OCI-LY7 (cell line): Measurements from ENCODE around the gene KATNIP. TPM values are rescaled to one million over a fixed set of nuclear protein-coding genes. Genes with fewer than 3 reads are reported as not detected.

Experiments used
- BruUV-seq: library from RNA; stranded (reverse); fragments of 400-500 nt; replicated peaks from 2 replicates; lab custom pipeline; 2021; lab: Mats Ljungman, UMichigan
- CTCF ChIA-PET: fragments of 300-600 bp; sonication (Branson Sonifier 250); formaldehyde crosslinking; loops from one replicate; lab custom pipeline; 2022; ENCODE audit warnings: antibody characterized with exemption; ENCODE audit not compliant: unreplicated experiment; lab: Charles Lee
- POLR2A ChIA-PET: fragments of 300-600 bp; sonication (Branson Sonifier 250); formaldehyde crosslinking; loops from one replicate; lab custom pipeline; 2022; ENCODE audit warnings: antibody characterized with exemption; lab: Charles Lee
- DNase-seq: peaks from one replicate; pipeline ENCODE4 v3.0.0-alpha.2; 2015; ENCODE audit warnings: low spot score
- H2AFZ ChIP-seq: fragments of 200-600 bp; sonication (generic), shearing (Covaris generic); 2 replicates; pipeline ENCODE4 v1.6.1; 2014; ENCODE audit warnings: mild to moderate bottlenecking, antibody characterized with exemption, low read length, moderate library complexity
- H3K27ac ChIP-seq: fragments of 200-600 bp; sonication (generic); 2 replicates; pipeline ENCODE4 v1.5.1; 2014; ENCODE audit warnings: mixed run types, low read depth, mild to moderate bottlenecking, moderate library complexity, low read length, inconsistent platforms; ENCODE audit not compliant: poor library complexity, severe bottlenecking
- H3K36me3 ChIP-seq: fragments of 200-600 bp; sonication (generic); 2 replicates; pipeline ENCODE4 v1.6.1; 2014; ENCODE audit warnings: mild to moderate bottlenecking, antibody characterized with exemption, low read length, moderate library complexity, mixed read lengths; ENCODE audit not compliant: insufficient read depth
- H3K4me1 ChIP-seq: fragments of 200-600 bp; sonication (generic); 2 replicates; pipeline ENCODE4 v1.5.1; 2014; ENCODE audit warnings: mild to moderate bottlenecking, low read length; ENCODE audit not compliant: insufficient read depth, poor library complexity, severe bottlenecking
- H3K4me2 ChIP-seq: fragments of 200-600 bp; sonication (generic); 2 replicates; pipeline ENCODE4 v1.6.1; 2014; ENCODE audit warnings: mild to moderate bottlenecking, low read length
- H3K4me3 ChIP-seq: fragments of 200-600 bp; sonication (generic); 2 replicates; pipeline ENCODE4 v1.5.1; 2014; ENCODE audit warnings: mild to moderate bottlenecking, low read depth, low read length; ENCODE audit not compliant: poor library complexity, severe bottlenecking
- H3K79me2 ChIP-seq: fragments of 200-600 bp; sonication (generic); 2 replicates; pipeline ENCODE4 v1.6.1; 2016; ENCODE audit warnings: low read depth, mild to moderate bottlenecking, low read length, moderate library complexity, mixed read lengths; ENCODE audit not compliant: insufficient read depth
- H3K9me2 ChIP-seq: fragments of 200-600 bp; sonication (generic); 2 replicates; pipeline ENCODE4 v1.6.1; 2016; ENCODE audit warnings: mild to moderate bottlenecking, low read length, mixed read lengths; ENCODE audit not compliant: insufficient read depth
- H3K9me3 ChIP-seq: fragments of 200-600 bp; sonication (generic); 2 replicates; pipeline ENCODE4 v1.6.1; 2014; ENCODE audit warnings: mild to moderate bottlenecking, mixed run types, low read length, mixed read lengths
- H4K20me1 ChIP-seq: fragments of 200-600 bp; sonication (generic); 2 replicates; pipeline ENCODE4 v1.6.1; 2014; ENCODE audit warnings: mild to moderate bottlenecking, antibody characterized with exemption, low read length, moderate library complexity, mixed read lengths; ENCODE audit not compliant: insufficient read depth
- CTCF ChIP-seq: fragments of 200-600 bp; sonication (generic); conservative IDR thresholded peaks from 2 replicates; pipeline ENCODE4 v1.5.1; 2014; ENCODE audit warnings: mild to moderate bottlenecking, antibody characterized with exemption, low read length, moderate library complexity, mixed read lengths
- EZH2phosphoT487 ChIP-seq: fragments of 200-600 bp; sonication (generic); IDR thresholded peaks from 2 replicates; pipeline ENCODE4 v1.6.1; 2018; ENCODE audit warnings: low read depth, borderline replicate concordance, mild to moderate bottlenecking, mixed run types, antibody characterized with exemption, low read length, moderate library complexity, mixed read lengths
- intact Hi-C: fragments of 100-400 bp; cut with micrococcal nuclease; formaldehyde crosslinking; loops from one replicate; pipeline ENCODE4 v1.10.0; 2022; ENCODE audit not compliant: unreplicated experiment
- total RNA-seq, 2 experiments: library from RNA; depleted of rRNA in 1 of 2; stranded (reverse); fragments of >200 nt in 1 of 2; shearing (Covaris generic) in 1 of 2; gene quantifications; 2 replicates each; pipeline ENCODE4 v1.2.3, GENCODE V29; 2014 to 2022

KATNIP gene
- total RNA-seq, 2 experiments from 2014 or later = 11.2 to 11.5 TPM

GRCh38 chr16:27598931-27599565 is 49.1 kb downstream of the KATNIP start:
- no TSS peak for BruUV-seq
- POLR2A ChIA-PET = interaction anchor here (0.5 kb wide), 1 partner anchor 19 kb away, joined by 3 read pairs; no protein-coding TSS in a partner anchor

GRCh38 chr16:27599606-27600005 is 49.7 kb downstream of the KATNIP start:
- TF ChIP-seq EZH2phosphoT487 (no peak), CTCF (no peak)
- ChIA-PET CTCF (no interaction called here), POLR2A (no interaction called here)
- H3K36me3 ChIP-seq = no peaks in the 10 kb centered on the region
- H3K79me2 ChIP-seq = no peaks in the 10 kb centered on the region
- H3K4me1 ChIP-seq = no peaks in the 10 kb centered on the region
- no peak for DNase-seq
- no peak overlapping the region for H3K27ac ChIP-seq
- BruUV-seq = no TSS peak
- no peaks in the 10 kb centered on the region for H3K9me2 ChIP-seq
- H3K9me3 ChIP-seq = no peaks in the 10 kb centered on the region
- intact Hi-C loops = no loop called here
- H2AFZ ChIP-seq = no peak overlapping the region
- no peak overlapping the region for H3K4me3 ChIP-seq
- no peaks in the 10 kb centered on the region for H4K20me1 ChIP-seq
- H3K4me2 ChIP-seq = no peak overlapping the region

More at GRCh38 chr16:27598931-27599565, 49.1 kb downstream of the KATNIP start:
- Histone ChIP-seq H4K20me1 (no peaks in the 10 kb centered on the region), H3K4me2 (no peak overlapping the region), H3K79me2 (no peaks in the 10 kb centered on the region), H2AFZ (no peak overlapping the region), H3K9me2 (no peaks in the 10 kb centered on the region), H3K27ac (no peak overlapping the region), H3K9me3 (no peaks in the 10 kb centered on the region), H3K4me1 (no peaks in the 10 kb centered on the region), H3K4me3 (no peak overlapping the region), H3K36me3 (no peaks in the 10 kb centered on the region)
- DNase-seq = no peak
- CTCF ChIA-PET = no interaction called here
- no peak for TF ChIP-seq CTCF
- no peak for TF ChIP-seq EZH2phosphoT487
- intact Hi-C loops = no loop called here

Other genes with a start within 250 kb of the KATNIP start
- gene IL4R, start 236.2 kb upstream of the KATNIP start, total RNA-seq (2014; rRNA removed; shearing (Covaris generic)) = 33.0 and 82.8 TPM in 2 replicates
- gene IL4R, start 236.2 kb upstream of the KATNIP start, total RNA-seq (2022) = 73.1 and 101 TPM in 2 replicates
- gene IL21R, start 148.0 kb upstream of the KATNIP start, total RNA-seq (2014; rRNA removed; shearing (Covaris generic)) = 10.0 and 10.9 TPM in 2 replicates
- gene IL21R, start 148.0 kb upstream of the KATNIP start, total RNA-seq (2022) = 36.7 and 47.0 TPM in 2 replicates
- 47.6 and 48.3 TPM in 2 replicates for gene GTF3C1, start 231 bp upstream of the KATNIP start, total RNA-seq (2014; rRNA removed; shearing (Covaris generic))
- 54.0 and 57.1 TPM in 2 replicates for gene GTF3C1, start 231 bp upstream of the KATNIP start, total RNA-seq (2022)